Fibroblast of the aortic adventitia (primary cell): ENCODE data around the gene LCE3A. TPM values are rescaled to one million over a fixed set of nuclear protein-coding genes. Genes with fewer than 3 reads are reported as not detected.

Source experiments
- DNase-seq: peaks from one replicate; pipeline ENCODE4 v3.0.0-alpha.2; 2010; ENCODE audit warnings: low read depth
- H3K4me3 ChIP-seq: 2 replicates; pipeline ENCODE4 v1.5.1; 2011; ENCODE audit warnings: low read depth, mild to moderate bottlenecking, control low read depth, low read length, moderate library complexity
- CTCF ChIP-seq: IDR thresholded peaks from 2 replicates; pipeline ENCODE4 v1.5.1; 2011; ENCODE audit warnings: mild to moderate bottlenecking, low read length, control low read depth, inconsistent platforms; ENCODE audit not compliant: insufficient read depth
- total RNA-seq: library from RNA; depleted of rRNA; stranded (reverse); fragments of >200 nt; gene quantifications from 2 replicates; pipeline ENCODE4 v1.2.3, GENCODE V29; 2012; ENCODE audit warnings: low replicate concordance

The LCE3A gene
- total RNA-seq, 1 donor, result not detected

DNA sequence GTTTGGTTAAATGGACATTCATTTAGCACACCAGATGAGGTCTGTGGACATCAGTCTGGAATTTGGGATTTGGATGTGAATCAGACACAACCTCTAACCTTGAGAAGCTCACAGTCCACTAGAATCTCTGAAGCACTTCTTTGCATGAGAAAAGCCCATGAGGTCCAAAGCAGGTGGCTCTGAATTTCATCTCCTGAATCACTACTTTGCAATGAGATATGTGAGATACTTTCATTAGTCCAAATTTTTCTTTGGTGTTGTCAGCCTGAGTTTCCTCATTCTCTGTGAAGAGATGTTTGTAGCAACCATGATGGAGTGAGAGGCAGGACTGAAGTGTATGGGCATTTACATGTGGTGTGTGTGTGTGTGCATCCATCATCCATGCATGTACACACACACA is 23.8 kb upstream of the LCE3A start:
- TF ChIP-seq CTCF, result no peak
- no peak overlapping the region for H3K4me3 ChIP-seq
- DNase-seq, result no peak

GRCh38 chr1:152645146-152645545 is 22.2 kb upstream of the LCE3A start:
- H3K4me3 ChIP-seq, result no peak overlapping the region
- no peak for DNase-seq
- no peak for TF ChIP-seq CTCF

DNA sequence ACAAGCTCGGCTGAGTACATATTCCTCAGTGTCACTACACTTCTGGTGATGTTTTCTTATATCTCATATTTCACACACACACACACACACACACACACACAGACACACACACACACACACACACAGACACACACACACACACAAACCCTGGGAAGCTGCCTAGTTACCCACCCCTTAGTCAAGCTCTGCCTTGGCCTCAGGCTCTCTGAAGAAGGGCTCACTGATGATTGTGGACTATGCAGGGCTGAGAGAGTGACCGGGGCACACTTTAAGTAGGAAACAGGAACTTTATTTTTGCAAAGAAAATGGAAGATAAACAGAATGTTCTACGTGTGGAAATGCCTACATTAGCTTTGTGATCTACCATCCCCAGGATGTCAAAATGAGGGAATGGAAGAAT is 21.0 kb upstream of the LCE3A start:
- TF ChIP-seq CTCF, result no peak

GRCh38 chr1:152640351-152640750 is 17.4 kb upstream of the LCE3A start:
- DNase-seq, result no peak
- H3K4me3 ChIP-seq, result no peak overlapping the region
- TF ChIP-seq CTCF, result no peak

More for the DNA sequence above, 21.0 kb upstream of the LCE3A start:
- no peak for DNase-seq
- H3K4me3 ChIP-seq, result no peak overlapping the region

DNA sequence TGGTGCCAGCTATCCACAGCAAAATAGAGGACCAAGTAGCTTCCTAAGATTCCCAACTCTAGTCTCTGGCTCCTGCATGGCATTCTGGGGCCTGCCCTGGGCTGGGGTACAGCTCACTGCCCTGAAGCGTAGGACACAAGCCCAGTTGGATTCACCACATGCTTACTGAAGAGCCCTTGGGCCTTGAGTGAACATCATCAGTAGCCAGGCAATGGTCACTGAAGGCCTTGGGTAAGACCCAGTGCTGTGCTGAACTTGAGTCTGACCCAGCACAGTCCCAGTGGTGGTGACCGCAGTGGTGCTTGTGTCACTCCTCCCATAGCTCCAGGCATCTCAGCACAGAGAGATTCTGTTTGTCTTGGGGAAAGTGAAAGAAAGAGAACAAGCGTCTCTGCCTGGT is 7.7 kb upstream of the LCE3A start:
- H3K4me3 ChIP-seq, result no peak overlapping the region
- DNase-seq, result no peak
- TF ChIP-seq CTCF, result no peak

GRCh38 chr1:152626744-152627143 is 3.8 kb upstream of the LCE3A start:
- no peak for DNase-seq
- H3K4me3 ChIP-seq, result no peak overlapping the region
- TF ChIP-seq CTCF, result no peak

DNA sequence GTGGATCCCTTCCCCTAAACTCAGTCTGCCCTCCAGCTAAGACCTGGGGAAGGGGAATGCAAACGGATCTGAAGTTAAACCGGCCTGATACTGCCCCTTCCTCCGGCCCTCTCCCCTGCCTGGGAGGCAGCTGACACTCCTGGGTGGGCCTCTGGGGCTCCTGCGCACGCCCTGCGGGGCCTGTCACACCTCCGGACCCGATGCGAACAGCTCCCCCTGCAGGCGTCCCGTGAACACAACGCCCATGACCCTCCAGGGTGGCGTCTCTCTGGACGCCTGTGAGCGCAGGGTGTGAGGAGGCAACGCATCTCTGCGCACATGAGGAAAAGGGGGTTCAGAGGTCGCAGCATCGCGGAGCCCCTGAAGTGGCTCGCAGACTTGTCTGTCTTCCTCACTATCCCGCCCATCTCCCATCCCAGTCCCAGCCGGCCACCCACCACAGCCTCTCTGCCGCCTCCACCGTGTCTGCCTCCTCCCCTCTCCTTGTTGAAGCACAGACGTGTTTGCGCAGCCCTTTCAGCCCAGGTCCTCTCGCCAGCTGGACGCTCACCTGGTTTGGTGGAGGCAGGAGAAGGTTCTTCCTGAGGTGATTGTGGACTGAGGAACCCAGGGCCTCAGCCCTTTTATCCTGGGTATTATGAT is 421 bp upstream of the LCE3A start:
- H3K4me3 ChIP-seq, result no peak overlapping the region
- no peak for DNase-seq
- TF ChIP-seq CTCF, result no peak
